ENCODE data around the gene MAP1LC3B.
"Not testable (repeated sequence)": the region's sequence is repeated elsewhere in the genome, so short reads cannot be mapped to it uniquely, and the experiment has no call there.

GRCh38 chr16:87362828-87363559 lies 29.1 kb upstream of the MAP1LC3B start:
- TF ChIP-seq CTCF (IDR thresholded peaks at IDR 0.05; ENCODE audit: low read depth, low read length, poor library complexity, severe bottlenecking); EZH2phosphoT487 (IDR thresholded peaks at IDR 0.05; ENCODE audit: borderline replicate concordance, low read length): not testable (repeated sequence)

All from DOHH2 (cell line).